IMR-90 (cell line): ENCODE measurements around the gene VSIR. TPM values are rescaled to one million over a fixed set of nuclear protein-coding genes. Genes with fewer than 3 reads are reported as not detected.

Experiments used
- ATAC-seq: fragments of 200-7000 bp; cut with Tn5 transposase; 2 replicates; pipeline ENCODE4 v1.9.1; 2020; ENCODE audit warnings: low read depth, mild to moderate bottlenecking, moderate library complexity
- BruUV-seq: library from RNA; stranded (reverse); fragments of 400-500 nt; replicated peaks from 2 replicates; lab custom pipeline; 2021; lab: Mats Ljungman, UMichigan
- CTCF ChIA-PET: fragments of 300-600 bp; formaldehyde crosslinking; extraction: SDS; loops from one replicate; lab custom pipeline; 2021; ENCODE audit warnings: antibody characterized with exemption; lab: Yijun Ruan, JAX
- POLR2A ChIA-PET: fragments of 300-600 bp; sonication (Branson Sonifier 250); formaldehyde crosslinking; loops from one replicate; lab custom pipeline; 2022; ENCODE audit warnings: antibody characterized with exemption; ENCODE audit not compliant: unreplicated experiment; lab: Charles Lee
- DNase-seq: peaks from one replicate; pipeline ENCODE4 v3.0.0; 2013
- H2AFZ ChIP-seq: replicated peaks from 2 replicates; pipeline ENCODE3; 2013; ENCODE audit warnings: low read length, mild to moderate bottlenecking; ENCODE audit not compliant: poor library complexity
- H2AK5ac ChIP-seq: 2 replicates; pipeline ENCODE4 v1.6.1; 2013; ENCODE audit warnings: low read depth, low read length, inconsistent platforms
- H2AK9ac ChIP-seq: replicated peaks from 2 replicates; pipeline ENCODE3; 2013; ENCODE audit warnings: mild to moderate bottlenecking, low read depth, low read length, moderate library complexity; ENCODE audit not compliant: poor library complexity
- H2BK120ac ChIP-seq: 2 replicates; pipeline ENCODE4 v1.6.1; 2013; ENCODE audit warnings: low read depth, low read length, inconsistent platforms
- H2BK15ac ChIP-seq: 3 replicates; pipeline ENCODE4 v1.6.1; 2013; ENCODE audit warnings: low read depth, low read length, inconsistent platforms
- H2BK20ac ChIP-seq: 2 replicates; pipeline ENCODE4 v1.6.1; 2013; ENCODE audit warnings: low read depth, mild to moderate bottlenecking, inconsistent platforms, low read length, moderate library complexity
- H2BK5ac ChIP-seq: 2 replicates; pipeline ENCODE4 v1.6.1; 2013; ENCODE audit warnings: mild to moderate bottlenecking, low read depth, low read length, inconsistent platforms; ENCODE audit not compliant: poor library complexity, severe bottlenecking
- H3K14ac ChIP-seq: replicated peaks from 2 replicates; pipeline ENCODE4 v1.6.1; 2013; ENCODE audit warnings: low read depth, low read length, inconsistent platforms
- H3K18ac ChIP-seq: 2 replicates; pipeline ENCODE4 v1.6.1; 2013; ENCODE audit warnings: low read depth, low read length, control low read depth
- H3K23ac ChIP-seq: 2 replicates; pipeline ENCODE4 v1.6.1; 2013; ENCODE audit warnings: low read depth, low read length, inconsistent platforms
- H3K27ac ChIP-seq: 2 replicates; pipeline ENCODE4 v1.5.1; 2013; ENCODE audit warnings: mild to moderate bottlenecking, control low read depth, low read length; ENCODE audit not compliant: insufficient read depth
- H3K27me3 ChIP-seq: 2 replicates; pipeline ENCODE4 v1.6.1; 2013; ENCODE audit warnings: low read length; ENCODE audit not compliant: control insufficient read depth, insufficient read depth
- H3K36me3 ChIP-seq: 2 replicates; pipeline ENCODE4 v1.6.1; 2013; ENCODE audit warnings: low read length, mixed read lengths; ENCODE audit not compliant: control insufficient read depth, insufficient read depth
- H3K4ac ChIP-seq: 2 replicates; pipeline ENCODE4 v1.6.1; 2013; ENCODE audit warnings: low read depth, low read length, inconsistent platforms
- H3K4me1 ChIP-seq: 2 replicates; pipeline ENCODE4 v1.6.1; 2013; ENCODE audit warnings: low read length, mixed read lengths; ENCODE audit not compliant: control insufficient read depth, insufficient read depth
- H3K4me2 ChIP-seq: 2 replicates; pipeline ENCODE4 v1.6.1; 2013; ENCODE audit warnings: low read depth, mild to moderate bottlenecking, control low read depth, low read length, moderate library complexity
- H3K4me3 ChIP-seq: 2 replicates; pipeline ENCODE4 v1.5.1; 2013; ENCODE audit warnings: low read depth, mild to moderate bottlenecking, control low read depth, low read length, moderate library complexity; ENCODE audit not compliant: insufficient read depth
- H3K56ac ChIP-seq: 2 replicates; pipeline ENCODE4 v1.6.1; 2013; ENCODE audit warnings: low read length, inconsistent platforms; ENCODE audit not compliant: insufficient read depth; ENCODE audit errors: extremely low read depth
- H3K79me1 ChIP-seq, 2 experiments: 2 replicates each; pipeline ENCODE4 v1.6.1; 2013; ENCODE audit warnings: low read length in 2 of 2, inconsistent platforms in 1 of 2, low read depth in 1 of 2
- H3K9ac ChIP-seq: 2 replicates; pipeline ENCODE4 v1.6.1; 2013; ENCODE audit warnings: low read depth, low read length, control low read depth
- H3K9me1 ChIP-seq: 2 replicates; pipeline ENCODE4 v1.6.1; 2013; ENCODE audit warnings: low read length, inconsistent platforms; ENCODE audit not compliant: insufficient read depth
- H3K9me3 ChIP-seq: 2 replicates; pipeline ENCODE4 v1.6.1; 2013; ENCODE audit warnings: low read length; ENCODE audit not compliant: control insufficient read depth, insufficient read depth
- H4K20me1 ChIP-seq: 2 replicates; pipeline ENCODE4 v1.6.1; 2013; ENCODE audit warnings: low read length, inconsistent platforms; ENCODE audit not compliant: insufficient read depth
- H4K5ac ChIP-seq: 2 replicates; pipeline ENCODE4 v1.6.1; 2013; ENCODE audit warnings: mild to moderate bottlenecking, low read depth, low read length, control low read depth
- H4K8ac ChIP-seq, 2 experiments: 2 replicates each; pipeline ENCODE4 v1.6.1; 2013; ENCODE audit warnings: low read depth in 2 of 2, low read length in 2 of 2, control low read depth in 1 of 2, inconsistent platforms in 1 of 2
- H4K91ac ChIP-seq: 2 replicates; pipeline ENCODE4 v1.6.1; 2013; ENCODE audit warnings: low read depth, low read length, inconsistent platforms; ENCODE audit not compliant: insufficient read depth
- CHD1 ChIP-seq: IDR thresholded peaks from 2 replicates; pipeline ENCODE4 v1.6.1; 2012; ENCODE audit warnings: low read depth, low read length, improper control_type of control experiment
- NFE2L2 ChIP-seq: fragments of 150-350 bp; IDR thresholded peaks from 2 replicates; pipeline ENCODE4 v1.6.1; 2016; ENCODE audit warnings: low read depth, mild to moderate bottlenecking, low read length
- WGBS, 2 experiments: methylation state at CpG; one replicate each; pipeline versions ENCODE4 v1.1.5 to v1.1.7; 2013; ENCODE audit warnings: missing lambda C conversion rate in 2 of 2; ENCODE audit not compliant: insufficient read length in 1 of 2; ENCODE audit errors: extremely low coverage in 2 of 2; 5-methylcytosine and 5-hydroxymethylcytosine counted together
- dilution Hi-C: fragments of 300-500 bp; cut with HindIII; formaldehyde crosslinking; loops from one replicate; pipeline ENCODE4 v1.14.3; 2018; ENCODE audit warnings: low sequenced_read_pairs; ENCODE audit not compliant: unreplicated experiment
- in situ Hi-C: fragments of 300-500 bp; cut with MboI; formaldehyde crosslinking; loops from 3 replicates; pipeline ENCODE4 v1.14.3; 2019; ENCODE audit warnings: low sequenced_read_pairs, inconsistent platforms, mixed read lengths
- intact Hi-C: fragments of 100-400 bp; cut with micrococcal nuclease; formaldehyde crosslinking; loops from 2 replicates; pipeline ENCODE4 v1.10.0; 2022
- polyA plus RNA-seq, 3 experiments: library from polyadenylated mRNA; depleted of rRNA; stranded (reverse); fragments of >200 nt; gene quantifications; 2 replicates each; pipeline ENCODE4 v1.2.3, GENCODE V29; 2012; ENCODE audit warnings: low replicate concordance in 1 of 3
- total RNA-seq: library from RNA; depleted of rRNA; stranded (reverse); fragments of >200 nt; gene quantifications from 2 replicates; pipeline ENCODE4 v1.2.3, GENCODE V29; 2012
- TF ChIP-seq, protein P1 (sequence below): fragments of 150-350 bp; IDR thresholded peaks from 2 replicates; pipeline ENCODE4 v1.6.1; 2017; ENCODE audit warnings: mild to moderate bottlenecking, antibody characterized with exemption, low read length, low read depth
- TF ChIP-seq, protein P2 (sequence below): conservative IDR thresholded peaks from 2 replicates; pipeline ENCODE4 v1.5.1; 2012; ENCODE audit warnings: mild to moderate bottlenecking, low read depth, low read length, improper control_type of control experiment

VSIR gene
- total and polyA plus RNA-seq, 2 of the 4 experiments (the other 2 are of a cell fraction), result 5.0 to 23.8 TPM

DNA sequence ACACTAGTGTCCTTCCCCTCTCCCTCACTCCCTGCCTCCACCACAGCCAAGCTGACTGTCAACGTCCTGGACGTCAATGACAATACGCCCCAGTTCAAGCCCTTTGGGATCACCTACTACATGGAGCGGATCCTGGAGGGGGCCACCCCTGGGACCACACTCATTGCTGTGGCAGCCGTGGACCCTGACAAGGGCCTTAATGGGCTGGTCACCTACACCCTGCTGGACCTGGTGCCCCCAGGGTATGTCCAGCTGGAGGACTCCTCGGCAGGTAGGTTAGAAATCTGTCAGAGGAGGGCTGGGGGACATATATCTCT is 24.9 kb upstream of the VSIR start:
- CTCF ChIA-PET, result no interaction called here
- TF ChIP-seq, protein P1, sequence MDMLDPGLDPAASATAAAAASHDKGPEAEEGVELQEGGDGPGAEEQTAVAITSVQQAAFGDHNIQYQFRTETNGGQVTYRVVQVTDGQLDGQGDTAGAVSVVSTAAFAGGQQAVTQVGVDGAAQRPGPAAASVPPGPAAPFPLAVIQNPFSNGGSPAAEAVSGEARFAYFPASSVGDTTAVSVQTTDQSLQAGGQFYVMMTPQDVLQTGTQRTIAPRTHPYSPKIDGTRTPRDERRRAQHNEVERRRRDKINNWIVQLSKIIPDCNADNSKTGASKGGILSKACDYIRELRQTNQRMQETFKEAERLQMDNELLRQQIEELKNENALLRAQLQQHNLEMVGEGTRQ, result no peak
- TF ChIP-seq CHD1, result no peak
- no peak for TF ChIP-seq NFE2L2
- TF ChIP-seq, protein P2, sequence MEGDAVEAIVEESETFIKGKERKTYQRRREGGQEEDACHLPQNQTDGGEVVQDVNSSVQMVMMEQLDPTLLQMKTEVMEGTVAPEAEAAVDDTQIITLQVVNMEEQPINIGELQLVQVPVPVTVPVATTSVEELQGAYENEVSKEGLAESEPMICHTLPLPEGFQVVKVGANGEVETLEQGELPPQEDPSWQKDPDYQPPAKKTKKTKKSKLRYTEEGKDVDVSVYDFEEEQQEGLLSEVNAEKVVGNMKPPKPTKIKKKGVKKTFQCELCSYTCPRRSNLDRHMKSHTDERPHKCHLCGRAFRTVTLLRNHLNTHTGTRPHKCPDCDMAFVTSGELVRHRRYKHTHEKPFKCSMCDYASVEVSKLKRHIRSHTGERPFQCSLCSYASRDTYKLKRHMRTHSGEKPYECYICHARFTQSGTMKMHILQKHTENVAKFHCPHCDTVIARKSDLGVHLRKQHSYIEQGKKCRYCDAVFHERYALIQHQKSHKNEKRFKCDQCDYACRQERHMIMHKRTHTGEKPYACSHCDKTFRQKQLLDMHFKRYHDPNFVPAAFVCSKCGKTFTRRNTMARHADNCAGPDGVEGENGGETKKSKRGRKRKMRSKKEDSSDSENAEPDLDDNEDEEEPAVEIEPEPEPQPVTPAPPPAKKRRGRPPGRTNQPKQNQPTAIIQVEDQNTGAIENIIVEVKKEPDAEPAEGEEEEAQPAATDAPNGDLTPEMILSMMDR, result no peak
- dilution Hi-C loops, result no loop called here
- no peak overlapping the region for H2AFZ ChIP-seq
- BruUV-seq, result no TSS peak
- no peak overlapping the region for H3K23ac ChIP-seq
- H3K4me1 ChIP-seq, result no peaks in the 10 kb centered on the region
- no peaks in the 10 kb centered on the region for H3K9me1 ChIP-seq
- H3K56ac ChIP-seq, result no peak overlapping the region
- ATAC-seq (no peak), DNase-seq (no peak)
- H3K79me1 ChIP-seq, result no peaks in the 10 kb centered on the region
- no peak overlapping the region for H2AK9ac ChIP-seq
- no peak overlapping the region for H2BK20ac ChIP-seq
- no peak overlapping the region for H3K4me2 ChIP-seq
- no peak overlapping the region for H4K5ac ChIP-seq
- no peak overlapping the region for H3K27ac ChIP-seq
- no peak overlapping the region for H2BK15ac ChIP-seq
- peaks cover 23% of the 10 kb centered on the region for H3K27me3 ChIP-seq
- intact Hi-C loops, result no loop called here
- no peak overlapping the region for H2BK5ac ChIP-seq
- POLR2A ChIA-PET, result no interaction called here
- H3K14ac ChIP-seq, result no peak overlapping the region
- no peak overlapping the region for H3K4ac ChIP-seq
- no peaks in the 10 kb centered on the region for H3K9me3 ChIP-seq
- H4K91ac ChIP-seq, result no peak overlapping the region
- H3K36me3 ChIP-seq, result no peaks in the 10 kb centered on the region
- H2BK120ac ChIP-seq, result no peak overlapping the region
- H4K20me1 ChIP-seq, result no peaks in the 10 kb centered on the region
- WGBS, 2 experiments, result 80% methylated on average over 1 of the region's 6 CpGs; no CpG with 5 or more reads in 1 of the 2 experiments
- H2AK5ac ChIP-seq, result no peak overlapping the region
- in situ Hi-C loops, result no loop called here
- no peak overlapping the region for H4K8ac ChIP-seq
- no peak overlapping the region for H3K4me3 ChIP-seq
- H3K9ac ChIP-seq, result no peak overlapping the region
- no peak overlapping the region for H3K18ac ChIP-seq
